Erythroblast (primary cell): ENCODE results near the gene KRTAP16-1.

Experiments used
- GATA1 ChIP-seq: IDR thresholded peaks from 2 replicates; pipeline ENCODE4 v1.6.1; 2011; ENCODE audit warnings: low read depth, mild to moderate bottlenecking, control low read depth, low read length, moderate library complexity
- POLR2A ChIP-seq: IDR thresholded peaks from 2 replicates; pipeline ENCODE4 v1.6.1; 2011; ENCODE audit warnings: mild to moderate bottlenecking, low read length

DNA sequence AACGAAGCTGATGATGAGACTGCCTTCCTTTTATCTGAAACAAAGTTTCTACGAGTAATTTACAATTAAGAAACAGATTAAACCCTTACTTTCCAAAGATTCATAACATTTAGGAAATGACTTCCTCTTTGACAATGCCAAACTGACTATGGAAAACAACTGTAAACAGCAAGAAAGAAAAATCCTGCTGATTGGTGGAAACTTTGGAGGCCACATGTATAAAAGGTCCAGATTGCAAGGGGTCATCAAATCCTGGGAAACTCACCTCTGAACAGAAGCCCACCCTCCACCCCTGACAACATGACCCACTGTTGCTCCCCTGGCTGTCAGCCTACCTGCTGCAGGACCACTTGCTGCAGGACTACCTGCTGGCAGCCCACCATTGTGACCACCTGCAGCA lies 44.0 kb downstream of the KRTAP16-1 start, which contains the start of gene KRTAP9-6:
- TF ChIP-seq POLR2A (no peak), GATA1 (no peak)
